Omental fat pad (tissue), 4 donors: Measurements from ENCODE around the gene GALNT16. TPM values are rescaled to one million over a fixed set of nuclear protein-coding genes. Genes with fewer than 3 reads are reported as not detected.
A peak's percentile ranks its signal among the peaks of the same experiment; 100 is the strongest.

Experiments used
- ATAC-seq: fragments of 150-250 bp; one replicate; pipeline ENCODE4 v1.9.1; 2016; ENCODE audit warnings: mild to moderate bottlenecking, moderate library complexity; ENCODE audit not compliant: low FRiP score
- DNase-seq: peaks from one replicate; pipeline ENCODE4 v3.0.0-alpha.2; 2019; ENCODE audit warnings: low spot score
- total RNA-seq, 4 donors: library from RNA; depleted of rRNA; stranded (reverse); fragments of >200 nt; gene quantifications; one replicate each; pipeline ENCODE4 v1.1.0, GENCODE V29; 2016
- TF ChIP-seq, protein P1 (sequence below), 3 donors: fragments of 450-650 bp; IDR thresholded peaks; one replicate each; pipeline ENCODE4 v1.5.1; 2016 to 2017; ENCODE audit warnings: antibody characterized with exemption in 3 of 3, mild to moderate bottlenecking in 3 of 3, moderate library complexity in 2 of 3

Gene GALNT16
- total RNA-seq, 4 donors from 2014 or later, result 6.5 to 18.3 (median 8.1) TPM

DNA sequence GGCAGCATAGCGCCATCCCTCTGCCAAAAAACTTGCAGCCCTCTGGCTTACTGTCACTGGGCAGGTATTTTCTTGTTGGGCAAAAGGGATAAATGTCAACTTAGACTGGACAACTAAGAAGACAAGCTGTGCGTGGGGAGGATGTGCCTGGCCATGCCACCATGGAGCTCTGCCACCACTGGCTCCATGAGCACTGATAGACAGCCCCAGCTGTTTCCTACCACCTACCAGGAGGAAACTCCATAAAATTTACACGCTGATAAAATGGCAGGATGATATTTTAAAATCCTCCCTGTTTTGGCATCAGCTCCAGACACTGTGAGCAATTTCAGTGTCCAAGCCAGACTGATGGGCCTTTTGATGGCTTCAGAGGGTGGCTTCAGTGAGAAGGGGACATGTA is 7.1 kb upstream of the GALNT16 start:
- ATAC-seq, result no peak
- TF ChIP-seq, protein P1, sequence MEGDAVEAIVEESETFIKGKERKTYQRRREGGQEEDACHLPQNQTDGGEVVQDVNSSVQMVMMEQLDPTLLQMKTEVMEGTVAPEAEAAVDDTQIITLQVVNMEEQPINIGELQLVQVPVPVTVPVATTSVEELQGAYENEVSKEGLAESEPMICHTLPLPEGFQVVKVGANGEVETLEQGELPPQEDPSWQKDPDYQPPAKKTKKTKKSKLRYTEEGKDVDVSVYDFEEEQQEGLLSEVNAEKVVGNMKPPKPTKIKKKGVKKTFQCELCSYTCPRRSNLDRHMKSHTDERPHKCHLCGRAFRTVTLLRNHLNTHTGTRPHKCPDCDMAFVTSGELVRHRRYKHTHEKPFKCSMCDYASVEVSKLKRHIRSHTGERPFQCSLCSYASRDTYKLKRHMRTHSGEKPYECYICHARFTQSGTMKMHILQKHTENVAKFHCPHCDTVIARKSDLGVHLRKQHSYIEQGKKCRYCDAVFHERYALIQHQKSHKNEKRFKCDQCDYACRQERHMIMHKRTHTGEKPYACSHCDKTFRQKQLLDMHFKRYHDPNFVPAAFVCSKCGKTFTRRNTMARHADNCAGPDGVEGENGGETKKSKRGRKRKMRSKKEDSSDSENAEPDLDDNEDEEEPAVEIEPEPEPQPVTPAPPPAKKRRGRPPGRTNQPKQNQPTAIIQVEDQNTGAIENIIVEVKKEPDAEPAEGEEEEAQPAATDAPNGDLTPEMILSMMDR (IDR thresholded peaks at IDR 0.05), result no peak
- no peak for DNase-seq

DNA sequence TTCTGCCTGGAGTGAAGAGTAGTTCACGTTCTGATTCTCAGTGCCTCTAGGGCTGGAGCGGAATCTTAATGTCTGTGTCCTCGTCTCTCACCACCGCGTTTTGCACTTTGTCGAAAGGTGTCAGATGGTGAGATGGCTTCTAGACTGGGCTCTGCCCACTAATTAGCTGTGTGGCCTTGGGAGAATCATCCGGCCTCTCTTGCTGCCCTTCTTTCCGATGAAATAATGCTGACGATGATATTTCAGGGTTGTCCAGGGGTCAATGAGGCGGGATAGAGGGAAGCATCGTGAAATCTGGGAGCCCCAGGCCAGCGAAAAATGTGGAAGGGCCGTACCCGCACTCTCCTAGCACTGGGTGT is 811 bp upstream of the GALNT16 start:
- TF ChIP-seq, protein P1 (IDR thresholded peaks at IDR 0.05), result no peak

DNA sequence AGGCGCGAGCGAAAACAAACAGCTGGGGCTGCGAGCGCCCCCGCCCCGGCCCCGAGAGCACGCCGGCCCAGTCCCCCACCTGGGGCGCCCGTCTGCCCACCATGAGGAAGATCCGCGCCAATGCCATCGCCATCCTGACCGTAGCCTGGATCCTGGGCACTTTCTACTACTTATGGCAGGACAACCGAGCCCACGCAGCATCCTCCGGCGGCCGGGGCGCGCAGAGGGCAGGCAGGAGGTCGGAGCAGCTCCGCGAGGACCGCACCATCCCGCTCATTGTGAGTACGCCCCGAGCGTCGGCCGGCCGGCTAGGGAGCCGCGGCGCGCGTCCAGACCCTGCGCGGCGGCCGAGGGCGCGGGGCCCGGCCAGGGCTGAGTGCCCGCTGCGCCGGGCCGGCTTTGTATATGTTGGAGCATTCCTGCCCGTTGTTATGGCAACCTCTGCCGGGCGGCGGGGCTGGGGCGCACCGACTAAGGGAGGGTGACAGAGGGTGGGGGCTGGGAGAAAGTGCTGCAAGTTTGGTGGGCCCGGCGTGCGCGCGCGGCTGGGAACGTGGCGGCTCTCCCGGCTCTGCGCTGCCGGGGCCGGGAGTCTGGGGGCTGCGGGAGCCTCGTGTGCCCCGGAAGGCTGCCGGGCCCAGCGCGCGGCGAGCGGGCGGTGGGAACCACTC is 367 bp downstream of the GALNT16 start:
- TF ChIP-seq, protein P1 (IDR thresholded peaks at IDR 0.05), result no peak
- DNase-seq, result no peak
- peak; percentile 8 for ATAC-seq

More for the DNA sequence above, 811 bp upstream of the GALNT16 start:
- DNase-seq (no peak), ATAC-seq (no peak)

DNA sequence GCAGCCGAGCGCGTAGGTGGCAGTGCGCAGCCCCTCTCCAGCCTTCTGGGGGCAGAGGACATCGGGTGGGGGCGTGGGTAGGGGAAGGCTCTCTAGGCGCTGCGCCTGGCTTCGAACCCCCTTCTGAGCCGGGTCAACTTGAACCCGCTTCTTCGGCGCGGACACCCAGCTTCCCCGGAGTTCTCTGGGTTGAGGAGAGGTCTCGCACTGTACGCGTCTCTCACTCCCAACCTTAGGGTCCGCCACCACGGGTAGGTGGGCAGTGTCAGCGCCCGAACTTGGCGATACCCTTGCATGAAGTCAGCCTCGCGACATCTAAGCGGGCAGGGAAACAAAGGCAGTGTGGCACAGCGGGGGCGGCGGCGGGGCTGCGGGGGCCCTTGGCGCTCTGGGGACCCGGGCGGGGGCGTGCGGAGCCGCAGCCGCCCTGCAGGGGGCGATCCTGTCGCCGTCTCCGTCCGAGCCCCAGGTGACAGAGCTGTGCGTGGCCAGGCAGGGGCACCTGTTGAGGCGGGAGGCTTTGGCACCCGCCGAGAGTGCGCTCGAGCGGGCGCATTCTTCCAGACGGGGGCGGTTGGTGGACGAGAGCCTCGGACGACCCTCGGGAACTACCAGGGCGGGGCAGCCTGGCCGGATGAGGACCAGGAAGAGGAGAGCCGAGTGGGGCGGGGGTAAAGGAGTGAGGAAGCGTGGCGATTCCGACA is 1.1 kb downstream of the GALNT16 start:
- TF ChIP-seq, protein P1 (IDR thresholded peaks at IDR 0.05), result no peak
- DNase-seq, result no peak
- no peak for ATAC-seq

DNA sequence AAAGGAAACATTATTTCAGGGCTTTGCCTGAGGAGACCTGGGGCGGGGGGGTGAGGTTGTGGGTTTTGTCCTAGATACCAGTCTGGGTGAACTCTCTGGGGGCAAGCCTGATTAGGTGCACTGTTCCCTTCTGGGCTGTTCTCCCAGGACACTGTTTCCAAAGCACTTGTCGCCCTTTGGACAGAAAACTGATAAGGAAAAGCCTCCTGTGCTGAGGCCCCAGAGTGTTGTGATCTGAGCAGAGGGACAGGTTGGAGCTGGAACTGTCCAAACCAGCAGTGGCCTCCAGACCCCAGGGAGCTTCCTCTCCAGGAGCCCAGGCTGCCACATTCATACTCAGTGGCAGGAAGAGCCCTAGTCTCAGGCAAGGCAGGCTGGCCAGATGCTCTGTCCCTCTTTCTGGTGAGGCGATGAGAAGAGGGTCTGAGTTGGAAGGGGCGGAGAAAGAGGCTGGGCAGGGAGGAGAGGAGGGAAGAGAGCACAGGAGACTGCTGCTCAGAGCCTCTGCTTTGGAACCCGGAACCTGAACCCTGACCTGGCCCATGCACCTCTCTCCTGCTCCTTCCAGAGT is 1.9 kb downstream of the GALNT16 start:
- no peak for DNase-seq
- TF ChIP-seq, protein P1 (IDR thresholded peaks at IDR 0.05), result no peak
- no peak for ATAC-seq

DNA sequence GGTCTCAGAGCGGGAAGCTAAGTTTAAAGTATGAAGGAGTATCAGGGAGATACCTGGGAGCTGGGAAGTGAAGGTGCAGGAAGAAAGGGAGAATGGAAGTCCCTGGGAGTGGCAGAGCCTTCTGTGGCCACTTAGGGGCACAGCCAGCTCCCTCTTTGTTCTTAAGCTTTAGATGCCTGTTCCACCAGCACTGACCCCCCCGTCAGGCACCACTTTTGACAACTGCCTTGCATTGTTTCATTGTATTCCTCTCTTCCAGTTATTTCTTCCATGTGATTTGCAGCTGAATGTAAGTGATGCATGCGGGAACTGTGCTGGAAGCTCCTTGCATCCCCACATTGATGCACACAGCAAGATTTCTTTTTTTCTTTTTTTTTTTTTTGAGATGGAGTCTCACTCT is 2.6 kb downstream of the GALNT16 start:
- ATAC-seq (no peak), DNase-seq (no peak)
- TF ChIP-seq, protein P1 (IDR thresholded peaks at IDR 0.05), result no peak
